Measurements from ENCODE around the gene FGD5.
"Not testable (repeated sequence)": the region's sequence is repeated elsewhere in the genome, so short reads cannot be mapped to it uniquely, and the experiment has no call there.

FGD5 gene

DNA sequence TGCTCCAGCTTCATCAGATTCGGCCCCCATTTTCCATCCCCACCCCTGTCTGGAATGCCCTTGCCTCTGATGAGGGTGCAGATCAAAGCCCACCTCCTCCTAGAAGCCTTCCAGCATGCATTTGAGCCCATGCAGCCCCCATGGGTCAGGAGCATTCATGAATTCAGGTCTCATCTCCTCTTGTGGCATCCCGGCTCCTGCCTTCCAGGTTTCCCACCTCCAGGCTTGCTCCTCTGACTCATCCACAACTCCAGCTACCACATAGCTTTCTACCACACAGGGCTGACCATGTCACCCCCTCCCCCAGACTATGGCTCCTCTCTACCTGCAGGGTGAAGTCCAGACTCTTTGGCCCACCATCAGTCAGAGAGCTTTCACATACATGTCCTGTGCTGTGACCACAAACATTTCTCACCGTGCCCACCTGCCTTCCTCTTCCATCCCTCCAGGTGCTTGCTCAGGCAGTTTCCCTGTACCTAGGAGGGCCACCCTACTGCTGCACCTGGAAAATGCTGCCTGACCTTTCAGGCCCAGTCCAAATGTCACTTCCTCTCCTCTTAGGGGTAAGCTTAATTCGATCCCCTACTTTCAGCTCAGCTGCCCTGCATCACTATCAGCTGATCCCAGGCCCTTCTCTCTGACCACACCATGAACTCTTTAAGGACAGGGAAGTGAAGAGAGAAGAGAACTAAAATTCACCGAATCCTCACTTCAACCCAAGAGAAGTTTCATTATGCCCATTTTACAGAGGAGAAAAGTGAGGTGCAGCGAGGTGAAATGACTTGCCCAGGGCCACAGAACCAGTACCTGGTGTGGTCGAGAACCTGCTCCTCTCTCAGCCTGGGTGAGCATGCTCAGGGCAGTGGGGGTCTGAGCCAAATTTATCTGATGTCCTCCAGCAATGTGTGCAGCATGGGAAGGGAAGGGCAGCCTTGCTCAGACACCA lies 13.7 kb upstream of the FGD5 start:
- DNase-seq (ENCODE audit: low spot score): no peak

DNA sequence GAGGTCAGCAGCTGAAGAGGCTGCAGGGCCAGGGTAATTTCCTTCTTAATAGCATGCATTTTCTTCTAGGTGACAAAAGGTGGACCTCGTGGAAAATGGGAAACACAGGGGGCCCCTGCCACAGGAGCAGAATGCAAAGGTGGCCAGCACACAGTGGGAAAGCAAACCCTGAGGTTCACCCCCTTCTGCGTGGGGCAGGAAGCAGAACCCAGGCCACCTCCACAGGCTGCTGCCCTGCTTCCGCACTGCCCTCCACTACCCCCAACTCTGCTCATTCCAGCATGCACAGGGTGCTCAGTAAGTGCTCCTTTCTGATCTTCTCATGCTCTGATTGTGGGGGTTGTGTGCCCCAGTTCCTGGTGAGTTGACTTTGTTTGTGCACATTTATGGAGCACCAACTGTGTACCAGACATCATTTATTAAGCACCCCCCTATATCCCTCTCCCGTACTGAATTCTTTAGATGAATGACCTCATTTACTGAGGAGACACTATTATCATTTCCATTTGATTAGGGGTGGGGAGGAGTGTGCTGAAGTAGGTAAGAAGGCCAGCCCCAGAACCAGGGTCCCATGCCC lies 12.7 kb upstream of the FGD5 start:
- no peak for DNase-seq (ENCODE audit: low spot score)

- no peak for DNase-seq (ENCODE audit: low spot score)
Measured at GRCh38 chr3:14806641-14807263, 12.0 kb upstream of the FGD5 start.

- no peak for DNase-seq (ENCODE audit: low spot score)
Measured at GRCh38 chr3:14808025-14808424, 10.7 kb upstream of the FGD5 start.

GRCh38 chr3:14808502-14809266 lies 10.1 kb upstream of the FGD5 start:
- DNase-seq (ENCODE audit: low spot score): no peak

DNA sequence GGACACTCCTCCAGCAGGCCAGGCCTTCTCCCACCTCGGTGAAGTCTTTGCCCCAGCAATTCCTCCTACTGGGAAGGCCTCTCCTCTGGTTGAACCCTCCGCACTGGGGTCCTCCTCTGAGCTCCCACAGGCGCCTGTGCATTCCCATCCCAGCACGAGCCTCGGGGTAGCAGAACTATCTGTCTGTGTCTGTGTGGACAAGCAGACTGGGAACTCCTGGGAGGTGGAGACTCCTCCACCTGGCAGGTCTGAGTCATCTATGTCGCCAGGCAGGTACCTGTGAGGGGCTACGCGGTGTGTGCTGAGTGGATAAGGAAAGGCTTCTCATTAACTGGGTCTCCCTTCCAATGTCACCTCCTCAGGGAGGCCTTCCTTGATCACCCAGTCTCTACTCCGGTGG lies 9.2 kb upstream of the FGD5 start:
- not testable (repeated sequence) for DNase-seq (ENCODE audit: low spot score)

DNA sequence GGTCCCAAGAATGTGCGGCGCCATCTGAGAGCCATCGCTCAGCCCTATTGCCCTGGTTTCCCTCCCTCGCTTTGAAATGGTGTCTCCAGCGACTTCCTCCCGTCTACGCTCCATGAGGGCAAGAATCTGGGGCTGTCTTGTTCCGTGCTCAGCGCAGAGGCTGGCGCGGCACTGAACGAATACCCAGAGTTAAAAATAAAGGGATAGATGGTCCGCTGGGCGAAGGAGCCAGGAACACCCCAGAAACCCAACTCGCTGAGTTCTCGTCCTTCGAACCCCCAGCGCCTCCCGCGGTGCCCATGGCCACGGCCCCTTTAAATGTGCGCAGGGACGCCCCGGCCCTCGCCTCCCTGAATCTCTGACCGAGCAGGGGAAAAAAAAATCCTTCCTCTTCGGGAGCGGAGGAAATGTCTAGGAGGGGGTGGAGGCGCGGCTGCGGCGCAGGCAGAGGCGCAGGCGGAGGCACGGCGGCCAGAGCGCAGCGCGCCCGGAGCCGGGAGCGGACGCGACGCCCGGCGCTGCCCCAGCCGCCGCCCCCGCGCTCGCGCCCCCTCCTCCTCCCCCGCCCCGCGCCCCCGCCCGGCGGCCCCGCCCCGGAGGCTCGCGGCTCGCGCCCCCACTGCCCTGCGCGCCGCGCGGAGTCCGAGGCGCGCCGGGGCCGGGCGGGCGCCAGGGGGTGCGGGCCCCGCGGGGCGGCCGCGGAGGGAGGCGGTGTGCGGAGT lies 8.5 kb upstream of the FGD5 start:
- DNase-seq (ENCODE audit: low spot score): no peak

GRCh38 chr3:14810801-14811661 lies 7.7 kb upstream of the FGD5 start:
- DNase-seq (ENCODE audit: low spot score): no peak

GRCh38 chr3:14811684-14812083 lies 7.1 kb upstream of the FGD5 start:
- DNase-seq (ENCODE audit: low spot score): no peak

GRCh38 chr3:14812196-14812790 lies 6.5 kb upstream of the FGD5 start:
- DNase-seq (ENCODE audit: low spot score): no peak

DNA sequence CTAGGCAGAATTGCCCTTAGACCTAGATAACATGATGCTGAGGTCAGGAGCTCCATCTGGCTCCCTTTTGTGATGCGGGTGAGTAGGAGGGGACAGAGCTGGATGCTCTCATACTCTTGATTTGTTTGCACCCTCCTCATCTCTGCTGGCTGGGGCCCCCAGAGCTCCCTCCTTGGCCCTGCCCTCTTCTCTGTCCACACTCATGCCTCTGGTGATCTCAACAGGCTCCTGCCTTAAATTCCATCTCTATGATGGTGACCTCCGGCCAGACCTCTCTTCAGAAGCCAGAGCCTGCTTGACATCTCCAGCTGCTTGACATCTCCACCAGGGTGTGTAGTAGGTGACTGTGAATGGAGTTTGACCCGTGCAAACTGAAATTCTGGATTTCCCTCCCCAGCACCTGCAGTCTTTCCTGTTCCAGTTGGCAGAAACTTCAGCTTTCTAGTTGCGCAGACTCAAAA lies 4.3 kb upstream of the FGD5 start:
- no peak for DNase-seq (ENCODE audit: low spot score)

DNA sequence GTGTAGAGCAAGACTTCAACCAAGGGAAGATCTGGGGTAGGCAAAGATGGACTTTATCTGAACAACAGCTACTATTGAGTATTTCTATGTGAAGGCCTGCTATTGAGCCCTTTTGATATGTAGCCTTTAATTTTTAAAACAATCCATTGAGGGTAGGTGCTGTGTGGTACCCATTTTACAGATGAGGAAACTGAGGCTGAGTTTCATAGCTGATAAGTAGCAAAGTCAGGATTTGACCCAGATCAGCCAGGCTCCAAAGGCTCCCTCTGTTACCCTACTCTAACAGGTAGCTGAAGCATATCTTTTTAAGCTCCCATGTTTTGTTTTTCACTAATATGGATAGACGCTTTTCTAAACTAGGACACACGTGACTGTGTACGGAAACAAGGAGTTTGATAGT lies 2.4 kb upstream of the FGD5 start:
- no peak for DNase-seq (ENCODE audit: low spot score)

- DNase-seq (ENCODE audit: low spot score): no peak
Measured at GRCh38 chr3:14819671-14820070, 909 bp downstream of the FGD5 start.

GRCh38 chr3:14820156-14820555 lies 1.4 kb downstream of the FGD5 start:
- DNase-seq (ENCODE audit: low spot score): no peak

DNA sequence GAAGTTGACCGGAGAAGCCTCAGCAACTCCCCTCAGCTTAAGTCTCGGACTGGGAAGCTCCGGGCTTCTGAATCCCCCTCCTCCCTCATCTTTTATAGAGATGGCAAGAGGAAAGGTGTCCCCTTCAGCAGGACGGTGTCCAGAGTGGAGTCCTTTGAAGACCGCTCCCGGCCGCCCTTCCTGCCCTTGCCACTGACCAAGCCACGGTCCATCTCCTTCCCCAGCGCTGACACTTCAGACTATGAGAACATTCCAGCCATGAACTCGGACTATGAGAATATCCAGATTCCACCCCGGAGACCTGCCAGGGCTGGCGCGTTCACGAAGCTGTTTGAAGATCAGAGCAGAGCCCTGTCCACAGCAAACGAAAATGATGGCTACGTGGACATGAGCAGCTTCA lies 2.4 kb downstream of the FGD5 start:
- no peak for DNase-seq (ENCODE audit: low spot score)

- DNase-seq (ENCODE audit: low spot score): no peak
Measured at GRCh38 chr3:14822134-14822533, 3.4 kb downstream of the FGD5 start.

DNA sequence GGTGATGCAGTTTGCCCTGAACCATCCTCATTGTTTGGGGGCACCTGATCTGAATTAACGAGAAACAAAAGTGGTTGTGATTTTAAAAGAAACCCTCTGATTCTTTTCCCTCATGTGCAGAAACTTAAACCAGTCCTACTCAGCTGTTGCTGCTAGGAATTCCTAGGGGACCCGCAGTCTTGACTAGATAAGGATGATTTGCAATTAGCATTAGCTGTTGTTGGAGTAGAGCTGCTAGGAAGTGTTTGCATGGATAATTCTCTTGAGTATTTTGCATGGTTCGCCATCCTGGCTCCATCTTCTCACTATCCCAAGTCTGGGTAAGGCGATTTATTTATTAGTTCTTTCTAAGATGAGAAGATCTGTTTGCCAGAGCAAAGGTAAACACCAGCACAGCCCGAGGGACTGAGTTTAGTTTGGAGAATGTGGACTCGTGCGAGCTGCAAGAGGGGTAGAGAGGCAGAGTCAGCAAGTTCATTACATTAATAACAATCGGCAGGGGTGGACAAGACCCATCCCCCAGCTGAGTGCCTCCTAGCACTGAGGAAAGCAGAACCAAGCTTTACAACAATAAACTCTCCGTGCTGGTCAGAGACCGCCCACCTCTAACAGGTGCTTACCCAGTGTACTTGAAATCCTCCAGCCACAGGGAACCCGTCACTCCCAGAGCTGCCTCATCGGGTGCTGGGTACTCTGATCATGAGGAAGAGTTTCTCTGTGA lies 4.1 kb downstream of the FGD5 start:
- DNase-seq (ENCODE audit: low spot score): no peak

DNA sequence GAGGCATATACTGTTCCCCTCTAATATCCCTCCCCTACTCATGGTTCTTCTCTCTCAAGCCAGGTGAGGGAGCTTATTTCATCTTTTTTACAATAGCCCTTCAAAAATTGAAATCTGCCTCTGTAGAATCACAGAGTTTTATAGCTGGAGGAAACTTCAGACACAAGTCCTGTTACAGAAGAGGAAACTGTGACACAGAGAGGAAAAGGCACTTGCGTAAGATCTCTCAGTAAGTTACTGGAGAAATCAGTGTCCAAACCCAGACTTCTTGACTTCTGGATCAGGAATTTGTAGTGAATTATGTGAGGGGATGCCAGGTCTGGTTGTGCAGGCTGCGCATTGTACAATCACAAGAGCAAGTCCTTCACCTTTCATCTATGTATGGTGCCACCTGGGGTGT lies 4.6 kb downstream of the FGD5 start:
- no peak for DNase-seq (ENCODE audit: low spot score)

- DNase-seq (ENCODE audit: low spot score): no peak
Measured at GRCh38 chr3:14823910-14824629, 5.3 kb downstream of the FGD5 start.

Measured in RKO (cell line).